M059J (cell line): Measurements from ENCODE around the gene TP53. TPM values are rescaled to one million over a fixed set of nuclear protein-coding genes. Genes with fewer than 3 reads are reported as not detected.
"Not testable (repeated sequence)": the region's sequence is repeated elsewhere in the genome, so short reads cannot be mapped to it uniquely, and the experiment has no call there.

Experiments
- DNase-seq: peaks from one replicate; pipeline ENCODE4 v3.0.0-alpha.2; 2012; ENCODE audit warnings: low read depth
- total RNA-seq: library from RNA; depleted of rRNA; stranded (reverse); fragments of >200 nt; shearing (Covaris generic); gene quantifications from 2 replicates; pipeline ENCODE4 v1.2.3, GENCODE V29; 2014; rRNA removed

Gene TP53
- total RNA-seq, 1 experiment from 2014 or later: 79.1 TPM

GRCh38 chr17:7632492-7632894 is 54.8 kb downstream of the TP53 start:
- DNase-seq: peak; percentile 47

- no peak for DNase-seq
These were observed 55.6 kb downstream of the TP53 start for GRCh38 chr17:7631398-7632380.

GRCh38 chr17:7629939-7630571 is 57.2 kb downstream of the TP53 start, which contains the start of gene SHBG:
TSS of gene SHBG (plus strand) at chr17:7630135. CDS start at chr17:7630173, 38 bp downstream.
- DNase-seq: no peak

GRCh38 chr17:7627250-7628121 is 59.8 kb downstream of the TP53 start, which contains the start of gene SAT2:
TSS of gene SAT2 (minus strand) at chr17:7627821. CDS start at chr17:7627635, 186 bp downstream.
- peak; percentile 91 for DNase-seq

GRCh38 chr17:7626956-7627249 is 60.4 kb downstream of the TP53 start:
- no peak for DNase-seq

- no peak for DNase-seq
These were observed 61.0 kb downstream of the TP53 start for GRCh38 chr17:7626307-7626706.

- not testable (repeated sequence) for DNase-seq
These were observed 61.5 kb downstream of the TP53 start for GRCh38 chr17:7625749-7626148.

GRCh38 chr17:7623661-7624060 is 63.6 kb downstream of the TP53 start:
- DNase-seq: no peak

- no peak for DNase-seq
These were observed 66.5 kb downstream of the TP53 start for GRCh38 chr17:7620835-7621234.

GRCh38 chr17:7618608-7619007 is 68.7 kb downstream of the TP53 start:
- no peak for DNase-seq

Other genes starting within 250 kb of the TP53 start
- gene FGF11, start 248.0 kb downstream of the TP53 start, total RNA-seq: 3.7 and 5.0 TPM in 2 replicates
- gene CHRNB1, start 242.4 kb downstream of the TP53 start, total RNA-seq: 10.7 and 16.6 TPM in 2 replicates
- gene ZBTB4, start 207.9 kb downstream of the TP53 start, total RNA-seq: 13.9 and 26.7 TPM in 2 replicates
- not detected in 2 replicates for gene SLC35G6, start 206.0 kb downstream of the TP53 start, total RNA-seq
- gene POLR2A, start 203.1 kb downstream of the TP53 start, total RNA-seq: 15.2 and 26.1 TPM in 2 replicates
- 13.3 and 20.3 TPM in 2 replicates for gene TNFSF12, start 138.4 kb downstream of the TP53 start, total RNA-seq
- gene TNFSF13, start 128.7 kb downstream of the TP53 start, total RNA-seq: 3.2 and 4.2 TPM in 2 replicates
- 75.1 and 88.2 TPM in 2 replicates for gene SENP3, start 125.6 kb downstream of the TP53 start, total RNA-seq
- gene CD68, start 107.9 kb downstream of the TP53 start, total RNA-seq: 120 and 147 TPM in 2 replicates
- gene MPDU1, start 103.6 kb downstream of the TP53 start, total RNA-seq: 216 and 398 TPM in 2 replicates
- gene SOX15, start 97.4 kb downstream of the TP53 start, total RNA-seq: not detected in 2 replicates
- 28.3 and 51.7 TPM in 2 replicates for gene FXR2, start 72.6 kb downstream of the TP53 start, total RNA-seq
- gene SAT2, start 59.7 kb downstream of the TP53 start, total RNA-seq: 36.3 and 37.4 TPM in 2 replicates
- not detected in 2 replicates for gene SHBG, start 57.4 kb downstream of the TP53 start, total RNA-seq
- gene ATP1B2, start 36.6 kb downstream of the TP53 start, total RNA-seq: 0.10 TPM in 1 of 2 replicates, not detected in the other
- 14.2 and 20.3 TPM in 2 replicates for gene WRAP53, start 987 bp upstream of the TP53 start, total RNA-seq
- gene EFNB3, start 17.7 kb upstream of the TP53 start, total RNA-seq: 1.1 TPM in 2 replicates
- 0.02 TPM in 1 of 2 replicates, not detected in the other for gene DNAH2, start 30.3 kb upstream of the TP53 start, total RNA-seq
- gene KDM6B, start 146.7 kb upstream of the TP53 start, total RNA-seq: 0.59 and 3.2 TPM in 2 replicates
- gene TMEM88, start 167.6 kb upstream of the TP53 start, total RNA-seq: 0.49 TPM in 1 of 2 replicates, not detected in the other
- 49.4 and 68.2 TPM in 2 replicates for gene NAA38, start 170.1 kb upstream of the TP53 start, total RNA-seq
- gene CYB5D1, start 170.5 kb upstream of the TP53 start, total RNA-seq: 6.6 and 14.2 TPM in 2 replicates
- gene CHD3, start 201.3 kb upstream of the TP53 start, total RNA-seq: 15.6 and 31.3 TPM in 2 replicates
- gene RNF227, start 228.8 kb upstream of the TP53 start, total RNA-seq: 0.86 and 7.8 TPM in 2 replicates
- gene KCNAB3, start 242.4 kb upstream of the TP53 start, total RNA-seq: not detected in 2 replicates
- gene TRAPPC1, start 244.5 kb upstream of the TP53 start, total RNA-seq: 58.1 and 61.8 TPM in 2 replicates
- 14.3 and 29.9 TPM in 2 replicates for gene CNTROB, start 244.7 kb upstream of the TP53 start, total RNA-seq